GM19468 (cell line): ENCODE data around the gene RSPH4A.
"Not testable (repeated sequence)": the region's sequence is repeated elsewhere in the genome, so short reads cannot be mapped to it uniquely, and the experiment has no call there.

ENCODE experiments used
- ATAC-seq: cut with Tn5 transposase; IDR thresholded peaks from one replicate; pipeline ENCODE4 v1.9.1; 2021; ENCODE audit warnings: mild to moderate bottlenecking, moderate library complexity, moderate number of reproducible peaks; ENCODE audit not compliant: unreplicated experiment; ENCODE audit errors: extremely low read depth

The RSPH4A gene

DNA sequence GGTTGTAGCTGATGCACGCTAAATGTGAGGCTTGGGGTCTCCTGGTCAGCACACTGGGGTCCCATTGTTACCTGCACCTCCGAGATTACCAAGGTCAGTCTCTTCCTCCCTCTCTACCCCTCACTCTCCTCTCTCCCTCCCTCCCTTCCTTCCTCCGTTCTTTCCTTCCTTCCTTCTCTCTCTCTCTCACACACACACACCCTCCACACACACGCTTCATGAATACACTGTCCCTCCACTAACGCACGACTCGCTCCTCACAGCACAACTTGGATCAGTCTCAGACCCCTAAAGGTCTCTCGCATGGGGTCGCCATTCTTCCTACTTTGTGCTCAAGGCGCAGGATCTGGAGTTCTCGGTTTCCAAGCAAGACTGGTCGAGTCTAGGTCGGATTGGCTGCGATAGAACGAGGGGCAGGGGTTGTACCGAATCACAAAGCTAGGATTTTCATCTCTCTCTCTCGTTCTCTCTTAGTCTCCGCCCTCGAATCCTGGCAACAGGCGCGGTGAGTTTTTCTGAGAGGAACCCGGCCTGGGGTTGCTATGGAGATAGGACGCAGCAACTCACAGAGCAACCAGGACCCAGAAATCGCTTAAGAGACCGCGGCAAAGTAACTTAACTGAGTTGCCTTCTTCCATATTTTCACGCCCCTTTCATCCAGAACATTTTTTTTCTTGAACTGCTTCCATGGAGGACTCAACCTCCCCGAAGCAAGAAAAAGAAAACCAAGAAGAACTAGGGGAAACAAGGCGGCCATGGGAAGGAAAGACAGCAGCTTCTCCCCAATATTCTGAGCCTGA, at the start of gene RSPH4A:
Gene RSPH4A, plus strand, starts transcription at position 543 of the 800 bp plus-strand sequence. Its CDS starts 145 bp downstream, at position 688.
- peak; percentile 95 for ATAC-seq

DNA sequence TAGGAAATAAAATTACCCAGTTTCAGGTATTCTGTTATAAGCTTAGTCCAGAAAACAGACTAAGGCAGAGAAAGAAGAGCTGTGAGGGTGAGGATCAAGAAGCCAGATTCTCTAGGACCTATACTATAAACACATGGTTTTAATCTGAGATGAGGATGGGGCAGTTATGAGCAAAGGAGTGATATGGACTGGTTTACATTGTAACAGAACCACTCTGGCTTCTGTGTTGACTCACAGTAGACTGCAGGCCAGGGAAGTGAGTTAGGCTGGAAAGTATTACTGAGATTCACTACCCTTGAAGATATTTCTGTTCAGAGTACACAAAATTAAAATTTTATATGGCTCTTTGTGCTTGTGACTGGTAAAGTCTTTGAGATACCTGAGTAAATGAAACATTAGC, 48.2 kb upstream of the RSPH4A start:
- ATAC-seq: no peak

DNA sequence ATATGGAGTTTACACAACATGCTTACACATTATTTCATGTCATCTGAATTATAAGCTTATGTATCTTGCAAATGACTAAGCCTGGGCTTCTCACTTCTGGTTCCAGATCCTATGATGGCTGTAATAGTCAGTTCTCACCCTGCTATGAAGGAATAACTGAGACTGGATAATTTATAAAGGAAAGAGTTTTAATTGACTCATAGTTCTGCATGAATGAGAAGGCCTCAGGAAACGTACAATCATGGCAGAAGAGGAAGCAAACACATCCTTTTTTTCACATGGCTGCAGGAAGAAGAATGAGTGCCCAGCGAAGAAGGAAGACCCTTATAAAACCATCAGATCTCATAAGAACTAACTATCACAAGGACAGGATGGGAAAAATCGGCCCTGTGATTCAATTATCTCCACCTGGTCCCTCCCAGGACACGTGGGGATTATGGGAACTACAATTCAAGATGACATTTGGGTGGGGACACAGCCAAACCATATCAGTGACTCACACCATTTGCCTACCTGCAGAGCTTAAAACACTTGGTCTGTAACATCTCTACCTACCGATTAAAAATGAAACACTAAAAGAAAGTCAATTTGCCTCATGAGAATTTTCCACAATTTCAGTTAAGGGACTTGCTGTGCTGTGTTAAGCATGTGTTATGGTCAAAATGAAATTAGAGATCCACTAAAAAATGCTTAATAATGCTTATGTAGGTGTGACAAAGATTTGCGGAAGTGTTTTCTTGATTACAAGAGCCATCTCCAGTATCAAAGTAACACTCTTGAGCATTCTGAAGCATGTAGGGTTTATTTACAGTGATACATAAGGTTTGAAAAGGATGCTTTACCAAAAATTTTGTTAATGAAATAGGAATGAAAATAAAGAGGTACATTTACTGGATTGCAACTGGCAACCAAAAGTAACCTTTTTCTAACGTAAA, 47.2 kb upstream of the RSPH4A start:
- ATAC-seq: no peak

DNA sequence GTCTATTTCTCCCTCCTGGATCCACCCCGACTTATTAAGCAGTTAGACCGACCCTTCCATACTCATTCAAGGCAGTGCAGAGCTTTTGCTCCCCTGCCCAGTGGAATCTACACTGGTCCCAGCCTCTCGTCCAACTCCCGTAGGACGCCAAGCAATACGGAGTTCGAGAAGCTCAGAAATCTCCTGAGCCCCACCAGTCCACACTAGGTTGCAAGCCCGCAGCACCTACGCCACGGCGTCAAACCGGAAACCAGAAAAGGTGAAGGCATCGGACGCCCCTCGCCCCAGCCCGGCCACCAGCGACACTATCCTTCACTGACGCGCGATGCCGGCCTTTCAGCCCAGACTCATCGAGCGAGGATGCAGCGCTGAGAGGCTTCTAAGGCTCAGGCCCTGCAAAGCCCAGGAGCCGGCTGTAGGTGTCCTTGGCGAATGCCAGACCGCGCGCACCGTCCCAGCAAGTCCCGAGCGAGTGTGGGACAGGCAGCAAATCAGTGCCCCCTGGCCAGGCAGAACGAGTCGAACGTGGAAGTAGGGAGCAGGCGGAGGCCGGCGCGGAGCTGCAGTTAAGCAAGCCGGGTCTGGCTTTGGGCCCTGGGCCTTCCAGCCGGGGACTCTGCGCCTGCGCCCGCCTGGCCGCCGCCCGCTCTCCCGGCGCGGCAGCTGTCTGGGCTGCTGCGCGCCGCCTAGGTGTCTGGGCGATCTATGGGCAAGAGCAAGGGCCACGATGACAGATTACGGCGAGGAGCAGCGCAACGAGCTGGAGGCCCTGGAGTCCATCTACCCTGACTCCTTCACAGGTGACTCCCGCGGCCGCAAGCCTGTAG, 45.2 kb upstream of the RSPH4A start, which contains the start of gene RWDD1:
Gene RWDD1, plus strand, starts transcription at position 649 of the 827 bp plus-strand sequence. Its CDS starts 79 bp downstream, at position 728.
- peak; percentile 90 for ATAC-seq

DNA sequence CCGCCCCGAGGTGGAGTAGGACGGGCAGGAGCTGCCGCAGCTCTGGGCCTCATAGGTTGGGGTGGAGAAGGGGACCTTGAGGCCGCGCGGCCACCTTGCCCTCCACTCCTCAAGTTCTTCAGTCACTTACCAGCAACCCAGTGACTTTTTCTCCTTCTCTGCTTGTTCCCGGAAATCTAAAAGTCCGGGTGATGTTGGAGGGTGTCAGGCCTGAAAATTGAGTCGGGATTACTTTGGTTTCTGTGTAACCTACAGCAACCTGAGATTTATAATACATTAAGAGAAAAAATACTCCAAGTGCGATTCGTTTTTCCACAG, 44.6 kb upstream of the RSPH4A start:
- no peak for ATAC-seq

DNA sequence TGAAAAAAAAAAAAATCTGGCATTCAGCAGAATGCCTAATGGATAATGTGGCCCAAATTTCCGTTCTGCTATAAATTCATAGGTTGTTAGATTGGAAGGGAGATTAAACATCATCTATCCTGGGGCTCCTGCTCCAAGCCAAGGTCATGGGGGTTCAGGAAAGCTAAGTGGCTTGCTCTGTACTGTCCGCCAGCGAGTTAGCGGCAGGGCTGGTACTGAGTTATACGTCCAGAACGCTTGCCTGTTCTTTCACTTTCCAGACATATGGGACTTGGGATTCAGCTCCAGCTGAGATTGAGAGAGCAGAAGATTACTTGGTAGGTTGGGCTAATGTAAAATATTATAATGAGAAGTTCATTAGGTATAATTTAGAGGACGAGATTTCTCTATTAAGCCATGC, 44.1 kb upstream of the RSPH4A start:
- ATAC-seq: no peak

DNA sequence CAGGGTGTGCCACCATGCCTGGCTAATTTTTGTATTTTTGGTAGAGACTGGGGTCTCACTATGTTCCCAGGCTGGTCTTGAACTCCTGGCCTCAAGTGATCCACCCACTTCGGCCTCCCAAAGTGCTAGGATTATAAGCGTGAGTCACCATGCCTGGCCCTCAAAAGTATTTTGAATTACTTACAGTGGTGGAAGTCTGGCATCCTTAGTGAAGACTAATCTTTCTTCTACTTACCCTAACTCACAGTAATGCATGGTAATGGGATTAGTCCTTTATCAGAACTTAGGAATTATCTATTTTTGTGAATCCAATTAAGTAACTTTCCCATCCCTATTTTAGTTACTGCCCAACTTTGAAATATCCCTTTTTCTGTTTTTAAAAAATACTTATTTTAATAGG, 41.1 kb upstream of the RSPH4A start:
- ATAC-seq: no peak

DNA sequence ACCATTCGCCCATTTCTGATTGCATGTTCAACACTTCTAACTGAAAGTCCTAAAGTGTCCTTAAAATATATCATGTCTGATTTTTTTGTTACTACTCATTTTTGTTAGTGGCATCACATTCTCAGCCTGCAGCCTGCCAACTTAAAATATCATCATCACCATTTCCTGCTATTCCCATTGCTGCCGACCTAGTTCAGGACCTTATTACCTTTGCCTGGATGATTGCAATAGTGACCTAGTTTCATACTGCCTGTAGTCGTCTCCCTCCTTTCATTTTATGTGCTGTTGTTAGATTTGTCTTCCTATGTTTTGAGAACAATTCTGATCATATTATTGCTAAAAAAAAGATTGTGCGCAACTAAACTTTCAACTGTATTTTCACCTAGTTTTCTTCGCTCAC, 38.8 kb upstream of the RSPH4A start:
- ATAC-seq: no peak

DNA sequence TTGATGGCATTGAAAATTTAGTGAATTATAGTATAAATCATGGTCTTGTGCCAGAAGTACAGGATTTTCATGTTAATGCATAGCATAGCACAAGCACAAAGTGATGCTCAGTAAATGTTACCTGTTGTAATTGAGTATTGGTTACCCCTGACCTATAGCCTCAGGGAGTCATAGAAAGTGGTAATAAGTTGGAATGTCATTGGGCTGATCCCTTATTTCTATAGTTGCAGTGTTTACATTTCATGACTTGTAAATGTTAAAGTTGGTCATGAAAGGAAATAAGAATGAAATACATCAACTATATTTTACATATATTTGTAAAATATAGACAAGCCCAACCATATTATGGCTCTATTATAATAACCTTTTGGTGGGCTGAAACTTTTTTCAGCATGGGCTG, 37.9 kb upstream of the RSPH4A start:
- no peak for ATAC-seq

DNA sequence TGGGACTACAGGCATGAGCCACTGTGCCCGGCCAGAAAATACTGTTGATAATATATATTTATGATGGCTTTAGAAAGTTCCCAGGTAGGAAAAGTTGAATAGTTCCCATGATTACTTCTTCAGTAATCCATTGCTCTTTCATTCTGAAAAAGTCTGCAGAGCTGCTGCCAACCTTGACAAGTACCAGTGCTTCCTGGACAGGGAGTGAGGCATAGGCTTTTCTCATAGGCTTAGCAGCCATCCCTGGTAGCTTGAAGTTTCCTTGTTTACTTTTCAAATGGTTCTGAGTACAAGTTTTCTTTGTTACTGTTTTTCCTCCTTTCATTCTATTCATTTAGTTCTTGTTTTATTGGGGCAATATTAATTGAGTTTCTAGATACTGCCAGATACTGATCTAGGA, 37.1 kb upstream of the RSPH4A start:
- ATAC-seq: no peak

DNA sequence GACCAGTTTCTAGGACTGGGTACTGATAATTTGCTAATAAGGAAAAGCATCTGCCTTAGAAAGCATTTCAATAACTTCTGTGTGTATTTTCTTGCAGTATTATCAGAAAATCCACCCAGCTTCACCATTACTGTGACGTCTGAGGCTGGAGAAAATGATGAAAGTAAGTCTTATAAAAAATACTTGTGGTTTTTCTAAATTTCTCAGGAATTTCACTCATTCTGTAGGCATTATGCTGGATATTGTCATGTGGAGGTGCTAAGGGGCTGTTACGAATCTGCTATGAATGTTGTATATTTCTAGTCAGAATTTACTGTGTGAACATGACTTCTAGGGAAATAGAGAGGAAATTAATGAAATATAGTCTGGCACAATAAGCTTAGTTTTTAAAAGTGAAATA, 36.1 kb upstream of the RSPH4A start:
- ATAC-seq: no peak

DNA sequence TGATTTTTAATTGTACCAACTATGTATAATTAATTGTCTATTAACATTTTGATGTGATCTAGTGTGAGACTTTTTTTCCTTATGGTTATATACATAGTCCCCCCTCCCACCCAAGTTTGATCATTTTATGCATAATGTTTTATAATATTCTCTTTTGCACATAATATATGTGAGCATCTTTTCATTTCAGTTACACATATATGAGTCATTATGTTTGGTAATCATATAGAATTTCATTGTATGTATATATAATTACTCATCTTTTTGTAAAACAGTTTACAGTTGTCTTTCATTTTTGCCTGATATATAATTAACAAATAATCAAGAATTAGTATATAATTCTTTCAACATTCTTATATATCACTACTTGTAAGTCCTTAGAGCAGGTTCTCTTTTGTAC, 30.0 kb upstream of the RSPH4A start:
- ATAC-seq: no peak

DNA sequence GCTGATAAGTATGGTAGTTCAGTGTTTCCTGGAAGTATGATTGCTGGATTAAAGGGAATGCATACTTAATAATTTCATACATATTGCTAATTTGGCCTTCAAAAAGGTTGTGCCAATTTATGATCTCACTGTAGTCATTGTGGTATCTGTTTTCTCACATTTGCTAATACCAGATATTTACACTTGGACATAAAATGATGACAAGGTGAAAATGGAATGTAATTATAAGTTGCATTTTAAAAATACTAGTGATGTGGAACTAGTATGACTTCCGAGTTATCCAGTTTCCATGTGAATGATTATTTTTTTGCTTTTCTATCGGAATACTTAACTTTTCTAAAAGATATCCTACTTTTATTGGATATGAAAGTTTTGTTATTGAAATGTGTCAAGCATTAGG, 29.5 kb upstream of the RSPH4A start:
- ATAC-seq: no peak

DNA sequence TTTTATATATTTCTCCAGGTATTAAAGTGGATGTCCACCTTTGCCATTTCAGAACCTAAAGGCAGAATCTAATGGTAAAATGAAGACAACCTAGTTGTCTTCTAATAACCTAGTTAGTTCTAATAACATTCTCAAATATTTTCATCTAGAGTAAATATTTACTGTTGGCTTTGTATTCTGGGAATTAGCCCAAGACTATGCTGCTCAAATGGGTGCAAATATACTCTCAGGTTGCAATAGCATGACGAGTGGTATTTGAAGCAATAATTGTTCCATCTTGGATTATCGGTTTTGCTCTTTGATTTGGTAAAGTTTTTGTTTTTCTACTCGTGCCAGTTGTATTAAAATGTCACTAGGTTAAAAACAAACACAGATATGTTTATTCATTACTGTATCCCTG, 21.0 kb upstream of the RSPH4A start:
- no peak for ATAC-seq

DNA sequence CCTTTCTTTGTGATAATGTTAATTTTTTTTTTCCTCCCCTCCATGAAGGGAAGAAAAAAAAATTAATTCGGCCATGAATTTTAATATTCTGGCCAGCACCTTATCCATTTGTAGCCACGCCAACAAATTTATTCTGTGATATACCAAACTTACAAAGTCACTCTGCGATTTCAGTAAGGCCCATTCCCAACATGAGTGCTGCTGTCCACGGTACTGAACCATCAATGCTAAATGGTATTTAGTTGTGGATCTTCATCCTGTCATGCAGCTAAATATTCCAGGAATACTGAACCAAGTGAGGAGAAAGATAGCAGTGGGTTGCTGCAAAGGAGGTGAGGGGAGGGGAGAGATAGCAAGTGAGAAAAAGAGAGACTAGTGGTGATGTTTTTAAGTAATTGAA, 19.5 kb upstream of the RSPH4A start:
- no peak for ATAC-seq

DNA sequence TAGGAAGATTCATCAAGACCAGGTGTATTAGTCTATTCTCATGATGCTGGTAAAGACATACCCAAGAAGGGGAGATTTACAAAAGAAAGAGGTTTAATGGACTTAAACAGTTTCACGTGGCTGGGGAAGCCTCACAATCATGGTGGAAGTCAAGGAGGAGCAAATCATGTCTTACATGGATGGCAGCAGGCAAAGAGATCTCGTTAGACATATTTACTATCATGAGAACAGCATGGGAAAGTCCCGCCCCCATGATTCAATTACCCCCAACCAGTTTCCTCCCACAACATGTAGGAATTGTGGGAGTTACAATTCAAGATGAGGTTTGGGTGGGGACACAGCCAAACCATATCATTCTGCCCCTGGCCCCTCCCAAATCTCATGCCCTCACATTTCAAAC, 12.4 kb upstream of the RSPH4A start:
- ATAC-seq: not testable (repeated sequence)

DNA sequence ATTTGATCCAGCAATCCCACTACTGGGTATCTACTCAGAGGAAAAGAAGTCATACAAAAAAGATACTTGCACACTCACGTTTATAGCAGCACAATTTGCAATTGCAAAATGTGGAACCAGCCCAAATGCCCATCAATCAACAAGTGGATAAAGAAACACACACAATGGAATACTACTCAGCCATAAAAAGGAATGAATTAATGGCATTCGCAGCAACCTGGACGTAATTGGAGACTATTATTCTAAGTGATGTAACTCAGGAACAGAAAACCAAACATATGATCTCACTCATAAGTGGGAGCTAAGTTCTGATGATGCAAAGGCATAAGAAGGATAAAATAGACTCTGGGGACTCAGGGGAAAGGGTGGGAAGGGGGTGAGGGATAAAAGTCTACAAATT, 11.4 kb upstream of the RSPH4A start:
- ATAC-seq: not testable (repeated sequence)

DNA sequence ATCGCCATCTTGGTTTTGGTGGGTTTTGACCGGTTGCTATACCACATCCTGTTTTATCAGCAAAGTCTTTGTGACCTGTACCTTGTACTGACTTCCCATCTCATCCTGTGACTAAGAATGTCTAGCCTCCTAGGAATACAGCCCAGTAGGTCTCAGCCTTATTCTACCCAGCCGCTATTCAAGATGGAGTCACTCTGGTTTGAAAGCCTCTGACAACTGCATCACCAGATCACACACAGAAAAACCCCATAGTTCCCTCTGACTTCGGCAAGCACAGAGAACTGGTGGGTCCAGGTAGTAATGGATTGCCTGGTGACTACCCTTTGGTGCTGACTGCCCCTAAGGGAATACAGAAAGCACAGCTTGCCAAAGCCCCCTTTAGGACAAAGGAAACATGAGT, 10.3 kb upstream of the RSPH4A start:
- ATAC-seq: no peak

DNA sequence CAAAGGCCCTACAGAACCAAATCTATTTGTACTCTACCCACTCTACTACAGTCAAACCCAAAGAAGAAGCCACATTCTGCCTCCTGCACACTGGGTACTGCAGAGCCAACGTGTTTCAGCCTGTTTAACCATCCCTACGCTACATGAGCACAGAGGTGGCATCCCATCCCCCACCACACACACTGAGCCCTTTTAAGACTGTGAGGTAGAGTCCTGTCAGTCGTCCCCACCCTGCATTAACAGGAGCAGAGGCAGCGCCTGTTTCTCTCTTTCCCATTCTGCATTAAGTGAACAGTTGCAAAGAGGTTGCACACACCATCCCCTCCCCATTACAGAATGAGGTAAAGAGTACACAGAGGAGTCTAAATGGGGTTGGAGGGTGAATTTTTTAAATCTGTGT, 5.2 kb upstream of the RSPH4A start:
- ATAC-seq: no peak

DNA sequence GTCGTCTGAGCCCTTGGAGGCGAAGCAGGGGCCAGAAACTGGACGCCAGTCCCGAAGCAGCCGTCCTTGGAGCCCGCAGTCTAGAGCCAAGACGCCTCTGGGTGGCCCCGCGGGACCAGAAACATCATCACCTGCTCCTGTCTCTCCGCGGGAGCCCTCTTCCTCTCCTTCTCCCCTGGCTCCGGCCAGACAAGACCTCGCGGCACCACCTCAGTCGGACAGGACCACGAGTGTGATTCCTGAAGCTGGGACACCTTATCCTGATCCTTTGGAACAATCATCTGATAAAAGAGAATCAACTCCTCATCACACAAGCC, 416 bp downstream of the RSPH4A start:
- no peak for ATAC-seq
